Measurements from ENCODE around the gene BSN.
"Not testable (repeated sequence)": the region's sequence is repeated elsewhere in the genome, so short reads cannot be mapped to it uniquely, and the experiment has no call there.

- not testable (repeated sequence) for TF ChIP-seq POLR2A (IDR thresholded peaks at IDR 0.05; ENCODE audit: low read depth, low read length); CTCF (IDR thresholded peaks at IDR 0.05; ENCODE audit: extremely low read depth in 1 of 2, insufficient read depth in 1 of 2, low read depth in 1 of 2, low read length in 2 of 2); GATA2 (IDR thresholded peaks at IDR 0.05; ENCODE audit: insufficient read depth, insufficient read length, low read depth, low read length); MYC (IDR thresholded peaks at IDR 0.05; ENCODE audit: low read depth, low read length); MAX (IDR thresholded peaks at IDR 0.05; ENCODE audit: insufficient read depth, insufficient read length); POLR2AphosphoS5 (IDR thresholded peaks at IDR 0.05; ENCODE audit: insufficient read depth, low read depth, low read length); JUN (IDR thresholded peaks at IDR 0.05; ENCODE audit: borderline replicate concordance, insufficient read depth, insufficient read length, low read depth)
These were observed 135.8 kb downstream of the BSN start for GRCh38 chr3:49689908-49690624.

All from endothelial cell of umbilical vein (primary cell).